Common myeloid progenitor, CD34-positive (primary cell): ENCODE measurements around the gene GPBP1.

Source experiments
- CTCF ChIA-PET: fragments of 350-600 bp; sonication (Branson Sonifier 250); formaldehyde crosslinking; loops from one replicate; lab custom pipeline; 2021; ENCODE audit warnings: antibody characterized with exemption; lab: Charles Lee
- POLR2A ChIA-PET: fragments of 350-600 bp; sonication (Branson Sonifier 250); formaldehyde crosslinking; loops from one replicate; lab custom pipeline; 2021; ENCODE audit warnings: antibody characterized with exemption; lab: Charles Lee
- DNase-seq, 3 donors: peaks; one replicate each; pipeline versions ENCODE4 v3.0.0 to v3.0.0-alpha.2; 2013
- H3K27ac ChIP-seq, 2 experiments: 1 replicate in 1 of 2; 2 replicates in 1 of 2; pipeline ENCODE4 v1.7.0; 2013; ENCODE audit warnings: inconsistent platforms in 2 of 2, low read length in 2 of 2, mild to moderate bottlenecking in 2 of 2, low read depth in 1 of 2, moderate library complexity in 1 of 2; ENCODE audit not compliant: severe bottlenecking in 2 of 2, insufficient read depth in 1 of 2, poor library complexity in 1 of 2
- H3K27me3 ChIP-seq, 5 experiments: replicated peaks in 2 of 5; 1 replicate in 3 of 5; 2 replicates in 2 of 5; pipeline versions ENCODE4 v1.6.1 to v1.7.0; 2013; ENCODE audit warnings: low read length in 4 of 5, mild to moderate bottlenecking in 2 of 5, moderate library complexity in 2 of 5, inconsistent platforms in 1 of 5; ENCODE audit not compliant: insufficient read depth in 5 of 5, control insufficient read depth in 4 of 5
- H3K36me3 ChIP-seq, 4 experiments: 1 replicate in 2 of 4; 2 replicates in 2 of 4; pipeline versions ENCODE4 v1.6.1 to v1.7.0; 2013; ENCODE audit warnings: low read length in 3 of 4, control low read depth in 1 of 4, mild to moderate bottlenecking in 1 of 4; ENCODE audit not compliant: control insufficient read depth in 4 of 4, insufficient read depth in 4 of 4
- H3K4me1 ChIP-seq, 4 experiments: 1 replicate in 3 of 4; 2 replicates in 1 of 4; pipeline versions ENCODE4 v1.6.1 to v1.7.1; 2013; ENCODE audit warnings: low read length in 3 of 4, mild to moderate bottlenecking in 3 of 4, control low read depth in 1 of 4, inconsistent platforms in 1 of 4, moderate library complexity in 1 of 4; ENCODE audit not compliant: control insufficient read depth in 4 of 4, insufficient read depth in 4 of 4; ENCODE audit errors: control extremely low read depth in 1 of 4
- H3K4me3 ChIP-seq, 7 experiments: 1 replicate in 4 of 7; 2 replicates in 3 of 7; pipeline versions ENCODE4 v1.5.1 to v1.7.0; 2013; ENCODE audit warnings: mild to moderate bottlenecking in 7 of 7, low read length in 6 of 7, moderate library complexity in 6 of 7, inconsistent platforms in 2 of 7, low read depth in 2 of 7, control low read depth in 1 of 7; ENCODE audit not compliant: insufficient read depth in 4 of 7, control insufficient read depth in 1 of 7; ENCODE audit errors: extremely low read depth in 1 of 7
- H3K9me3 ChIP-seq, 5 experiments: 1 replicate in 4 of 5; 2 replicates in 1 of 5; pipeline versions ENCODE4 v1.6.1 to v1.7.1; 2013; ENCODE audit warnings: low read length in 4 of 5, mild to moderate bottlenecking in 2 of 5, inconsistent platforms in 1 of 5, low read depth in 1 of 5, moderate library complexity in 1 of 5; ENCODE audit not compliant: control insufficient read depth in 4 of 5, insufficient read depth in 2 of 5; ENCODE audit errors: control extremely low read depth in 1 of 5
- WGBS: methylation state at CpG from one replicate; pipeline ENCODE4 v1.1.5; 2013; ENCODE audit not compliant: insufficient coverage; 5-methylcytosine and 5-hydroxymethylcytosine counted together

The GPBP1 gene

DNA sequence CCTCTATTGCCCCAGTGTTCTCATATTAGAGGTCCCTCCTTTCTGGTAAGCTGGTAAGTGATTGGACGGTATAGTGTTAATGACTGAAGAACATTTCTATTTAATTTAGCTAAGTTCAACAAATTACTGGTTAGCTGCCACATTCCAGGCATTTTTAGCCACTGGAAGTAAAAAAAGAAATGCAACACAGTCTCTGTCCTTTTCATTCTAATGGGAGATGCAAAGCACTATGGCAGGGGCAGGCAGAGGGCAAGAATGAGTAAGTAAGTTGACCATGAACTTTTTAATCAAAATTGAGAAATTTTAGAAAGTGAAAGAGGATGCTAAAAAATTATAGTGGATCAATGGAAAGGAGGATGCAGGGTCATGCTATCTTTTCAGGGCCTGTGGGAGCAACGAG is 137.4 kb downstream of the GPBP1 start:
- H3K27ac ChIP-seq: no peak overlapping the region
- H3K4me1 ChIP-seq: no peaks in the 10 kb centered on the region
- H3K27me3 ChIP-seq: no peaks in the 10 kb centered on the region
- CTCF ChIA-PET: no interaction called here
- no peak for DNase-seq
- WGBS: no CpG with 5 or more reads among the region's 2 CpGs
- H3K4me3 ChIP-seq: no peak overlapping the region
- no peaks in the 10 kb centered on the region for H3K36me3 ChIP-seq
- POLR2A ChIA-PET: no interaction called here
- peaks cover 3 to 19% (median 11%) of the 10 kb centered on the region in 5 experiments for H3K9me3 ChIP-seq

DNA sequence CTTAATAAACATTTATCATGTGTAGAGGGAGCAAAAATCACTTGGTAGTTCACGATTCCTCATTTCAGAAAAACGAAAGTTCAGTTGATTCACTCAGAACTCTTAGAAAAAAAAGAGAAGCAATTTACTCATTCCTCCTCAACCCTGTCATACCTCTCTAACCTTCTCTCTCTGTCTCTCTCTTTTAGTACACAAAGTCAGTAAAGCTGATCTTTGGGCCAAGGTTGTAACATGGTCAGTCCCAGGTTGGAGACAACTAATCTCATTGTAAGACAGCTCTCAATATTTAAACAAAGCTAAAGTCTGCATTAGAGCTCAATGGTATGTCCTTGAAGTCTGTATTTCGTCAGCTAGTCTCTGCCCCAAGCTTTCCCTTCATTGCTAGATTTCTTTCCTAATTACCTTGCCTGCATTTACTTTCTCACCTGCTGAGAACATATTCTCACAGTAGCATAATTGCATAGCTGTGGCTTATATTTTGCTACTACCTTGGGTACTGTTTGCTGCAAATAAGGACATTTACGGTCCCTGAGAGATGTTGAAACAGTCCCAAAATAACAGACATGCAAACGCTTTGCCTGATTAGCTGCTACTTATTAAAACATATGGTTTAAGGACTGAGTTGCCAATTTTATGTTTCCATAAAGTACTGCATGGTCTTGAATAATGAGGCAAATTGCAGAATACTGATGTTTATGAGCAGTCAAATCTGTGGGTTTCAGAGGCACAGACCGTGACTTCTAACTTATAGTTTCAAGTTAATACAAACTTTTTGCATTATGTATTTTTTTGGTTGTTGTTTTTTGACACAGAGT is 138.3 kb downstream of the GPBP1 start:
- Histone ChIP-seq H3K4me1 (no peaks in the 10 kb centered on the region), H3K36me3 (no peaks in the 10 kb centered on the region), H3K9me3 (peaks cover 2 to 13% (median 9%) of the 10 kb centered on the region in 5 experiments), H3K4me3 (no peak overlapping the region), H3K27ac (no peak overlapping the region), H3K27me3 (no peaks in the 10 kb centered on the region)
- no peak for DNase-seq
- CTCF ChIA-PET: interaction anchor here (1.1 kb wide), 1 partner anchor 9 kb away, joined by 3 read pairs; no protein-coding TSS in a partner anchor
- POLR2A ChIA-PET: no interaction called here
- WGBS: 100% methylated on average over 3 of the region's 6 CpGs

DNA sequence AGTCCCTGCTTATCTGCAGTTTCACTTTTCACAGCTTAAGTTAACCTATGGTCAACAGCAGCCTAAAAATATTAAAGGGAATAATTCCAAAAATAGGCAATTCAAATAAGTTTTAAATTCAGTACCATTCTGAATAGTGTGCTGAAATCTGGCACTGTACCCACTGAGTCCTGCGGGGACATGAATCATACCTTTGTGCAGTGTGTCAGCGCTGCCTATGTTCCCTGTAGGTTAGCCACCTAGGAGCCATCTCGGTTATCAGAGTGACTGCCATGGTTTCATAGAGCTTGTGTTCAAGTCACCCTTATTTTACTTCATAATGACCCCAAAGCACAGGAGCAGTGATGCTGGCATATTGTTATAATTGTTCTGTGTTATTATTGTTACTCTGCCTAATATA is 139.9 kb downstream of the GPBP1 start:
- no peaks in the 10 kb centered on the region for H3K4me1 ChIP-seq
- POLR2A ChIA-PET: no interaction called here
- DNase-seq: no peak
- no peak overlapping the region for H3K27ac ChIP-seq
- H3K27me3 ChIP-seq: no peaks in the 10 kb centered on the region
- peaks cover 0 to 5% (median 3%) of the 10 kb centered on the region in 5 experiments for H3K9me3 ChIP-seq
- no peaks in the 10 kb centered on the region for H3K36me3 ChIP-seq
- 100% methylated on average over 2 of the region's 3 CpGs for WGBS
- CTCF ChIA-PET: interaction anchor here (0.7 kb wide), 1 partner anchor 11 kb away, joined by 3 read pairs; no protein-coding TSS in a partner anchor
- H3K4me3 ChIP-seq: no peak overlapping the region
